ENCODE measurements around the gene PRTFDC1. TPM values are rescaled to one million over a fixed set of nuclear protein-coding genes. Genes with fewer than 3 reads are reported as not detected.

PRTFDC1 gene
- total RNA-seq, 1 experiment from 2014 or later, result not detected

DNA sequence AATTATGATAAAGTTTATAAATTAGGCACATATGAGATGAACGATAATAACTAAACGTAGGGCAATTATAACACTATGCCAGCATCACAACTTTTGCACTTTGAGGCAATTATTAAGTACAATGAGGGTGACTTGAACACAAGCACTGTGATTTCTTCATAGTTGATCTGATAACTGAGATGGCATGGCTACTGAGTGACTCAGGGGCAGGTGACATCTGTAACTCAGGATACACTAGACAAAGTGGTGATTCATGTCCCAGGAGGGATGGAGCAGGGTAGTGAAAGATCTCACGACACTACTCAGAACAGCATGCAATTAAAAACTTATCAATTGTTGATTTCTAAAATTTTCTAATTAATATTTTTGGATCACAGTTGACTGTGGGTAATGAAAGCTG is 130.4 kb downstream of the PRTFDC1 start:
- POLR2A ChIA-PET, result no interaction called here

More for the DNA sequence above, 130.4 kb downstream of the PRTFDC1 start:
- TF ChIP-seq, protein P1, sequence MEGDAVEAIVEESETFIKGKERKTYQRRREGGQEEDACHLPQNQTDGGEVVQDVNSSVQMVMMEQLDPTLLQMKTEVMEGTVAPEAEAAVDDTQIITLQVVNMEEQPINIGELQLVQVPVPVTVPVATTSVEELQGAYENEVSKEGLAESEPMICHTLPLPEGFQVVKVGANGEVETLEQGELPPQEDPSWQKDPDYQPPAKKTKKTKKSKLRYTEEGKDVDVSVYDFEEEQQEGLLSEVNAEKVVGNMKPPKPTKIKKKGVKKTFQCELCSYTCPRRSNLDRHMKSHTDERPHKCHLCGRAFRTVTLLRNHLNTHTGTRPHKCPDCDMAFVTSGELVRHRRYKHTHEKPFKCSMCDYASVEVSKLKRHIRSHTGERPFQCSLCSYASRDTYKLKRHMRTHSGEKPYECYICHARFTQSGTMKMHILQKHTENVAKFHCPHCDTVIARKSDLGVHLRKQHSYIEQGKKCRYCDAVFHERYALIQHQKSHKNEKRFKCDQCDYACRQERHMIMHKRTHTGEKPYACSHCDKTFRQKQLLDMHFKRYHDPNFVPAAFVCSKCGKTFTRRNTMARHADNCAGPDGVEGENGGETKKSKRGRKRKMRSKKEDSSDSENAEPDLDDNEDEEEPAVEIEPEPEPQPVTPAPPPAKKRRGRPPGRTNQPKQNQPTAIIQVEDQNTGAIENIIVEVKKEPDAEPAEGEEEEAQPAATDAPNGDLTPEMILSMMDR (IDR thresholded peaks at IDR 0.05 in 2 of 3, conservative IDR thresholded peaks at IDR 0.05 in 1 of 3; ENCODE audit: borderline replicate concordance in 1 of 3, insufficient read depth in 1 of 3, low read depth in 2 of 3, low read length in 2 of 3), result no peak
- TF ChIP-seq FOSL1 (IDR thresholded peaks at IDR 0.05; ENCODE audit: low read depth) (peak; percentile 47; the same call in 1 of the 2 replicates), JUND (IDR thresholded peaks at IDR 0.05) (peak; percentile 34)
- TF ChIP-seq, protein P2, sequence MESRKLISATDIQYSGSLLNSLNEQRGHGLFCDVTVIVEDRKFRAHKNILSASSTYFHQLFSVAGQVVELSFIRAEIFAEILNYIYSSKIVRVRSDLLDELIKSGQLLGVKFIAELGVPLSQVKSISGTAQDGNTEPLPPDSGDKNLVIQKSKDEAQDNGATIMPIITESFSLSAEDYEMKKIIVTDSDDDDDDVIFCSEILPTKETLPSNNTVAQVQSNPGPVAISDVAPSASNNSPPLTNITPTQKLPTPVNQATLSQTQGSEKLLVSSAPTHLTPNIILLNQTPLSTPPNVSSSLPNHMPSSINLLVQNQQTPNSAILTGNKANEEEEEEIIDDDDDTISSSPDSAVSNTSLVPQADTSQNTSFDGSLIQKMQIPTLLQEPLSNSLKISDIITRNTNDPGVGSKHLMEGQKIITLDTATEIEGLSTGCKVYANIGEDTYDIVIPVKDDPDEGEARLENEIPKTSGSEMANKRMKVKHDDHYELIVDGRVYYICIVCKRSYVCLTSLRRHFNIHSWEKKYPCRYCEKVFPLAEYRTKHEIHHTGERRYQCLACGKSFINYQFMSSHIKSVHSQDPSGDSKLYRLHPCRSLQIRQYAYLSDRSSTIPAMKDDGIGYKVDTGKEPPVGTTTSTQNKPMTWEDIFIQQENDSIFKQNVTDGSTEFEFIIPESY (IDR thresholded peaks at IDR 0.05; ENCODE audit: extremely low read depth, insufficient replicate concordance, low read length), result no peak
- Histone ChIP-seq H3K9me3 (ENCODE audit: control insufficient read depth in 1 of 2, insufficient read depth in 1 of 2, low read depth in 1 of 2, low read length in 2 of 2) (no peaks in the 10 kb centered on the region), H2AFZ (ENCODE audit: low read depth, low read length, poor library complexity, severe bottlenecking) (peak overlapping the region; percentile 6), H3K9me2 (ENCODE audit: insufficient read depth) (no peaks in the 10 kb centered on the region), H3K4me1 (ENCODE audit: control insufficient read depth in 1 of 2, insufficient read depth in 2 of 2, low read length in 2 of 2) (peaks cover 7 to 34% of the 10 kb centered on the region in 2 experiments; a peak in 3 of 4 replicates), H3K27ac (ENCODE audit: low read depth, low read length) (no peak overlapping the region), H3K27me3 (ENCODE audit: insufficient read depth, low read length) (no peaks in the 10 kb centered on the region), H3K9ac (ENCODE audit: low read length) (no peak overlapping the region), H4K20me1 (ENCODE audit: insufficient read depth) (no peaks in the 10 kb centered on the region), H3K36me3 (ENCODE audit: control insufficient read depth in 1 of 2, insufficient read depth in 2 of 2, low read length in 2 of 2) (no peaks in the 10 kb centered on the region), H3K4me3 (replicated peaks in 1 of 2; ENCODE audit: low read depth in 1 of 2, low read length in 2 of 2) (no peak overlapping the region), H3K79me2 (ENCODE audit: insufficient read depth, low read length) (no peaks in the 10 kb centered on the region), H3K4me2 (ENCODE audit: low read length) (no peak overlapping the region)
- no TSS peak for BruUV-seq (replicated peaks)
- peak; percentile 21 for DNase-seq (ENCODE audit: low read depth, low spot score)
- intact Hi-C loops (cut with micrococcal nuclease), result loop anchor here (10.0 kb wide), 1 partner anchor 243 kb away; no protein-coding TSS in a partner anchor
- RAD21 ChIA-PET (ENCODE audit: low non-redundant PET in 1 of 2, low total read pairs in 2 of 2, uncharacterized antibody in 2 of 2, unreplicated experiment in 2 of 2), result no interaction called here
- CTCF ChIA-PET, result no interaction called here
- ATAC-seq, result peak; percentile 77

Measured in HCT116 (cell line).